ENCODE measurements around the gene LRRN3.

The LRRN3 gene

GRCh38 chr7:111107579-111107978 lies 16.7 kb downstream of the LRRN3 start:
- DNase-seq = no peak

DNA sequence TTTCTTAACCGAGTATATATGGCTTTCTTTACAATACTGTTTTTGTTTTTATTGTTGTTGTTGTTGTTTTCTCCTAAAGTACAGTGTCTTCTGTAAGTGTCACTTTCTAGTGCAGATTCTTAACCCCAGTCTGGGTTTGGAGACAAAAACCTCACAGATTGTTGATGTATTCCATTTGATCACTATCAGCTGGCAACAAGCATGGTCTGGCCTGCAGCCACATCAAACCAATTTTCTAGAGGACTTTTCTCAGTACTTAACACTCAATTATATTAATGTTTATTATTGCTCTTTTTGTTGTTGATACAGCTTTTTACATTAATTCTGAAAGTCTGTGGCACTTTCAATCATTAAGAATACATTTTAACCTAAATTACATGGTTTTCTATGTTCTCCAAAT lies 17.1 kb downstream of the LRRN3 start:
- no peak for DNase-seq

GRCh38 chr7:111108496-111108895 lies 17.6 kb downstream of the LRRN3 start:
- peak in 1 of 5 experiments; percentile 32 for DNase-seq

DNA sequence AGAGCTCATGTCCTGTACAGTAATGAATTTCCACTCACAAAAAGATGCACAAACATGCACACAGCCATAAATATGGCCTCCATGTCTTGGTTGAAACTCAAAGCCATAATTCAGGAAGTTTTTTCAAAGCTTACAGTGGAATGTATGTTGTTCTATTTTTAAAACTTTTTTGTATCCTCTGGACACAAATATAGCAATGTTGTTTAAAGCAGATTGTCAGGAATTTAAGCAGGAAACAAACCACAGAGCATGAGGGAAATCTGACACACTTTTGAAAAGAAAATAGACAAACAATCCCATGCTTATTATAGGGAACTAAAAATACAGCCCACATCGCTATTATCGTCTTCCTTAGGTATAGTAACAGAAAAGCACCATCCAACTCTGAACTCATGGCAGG lies 21.5 kb downstream of the LRRN3 start:
- no peak for DNase-seq

DNA sequence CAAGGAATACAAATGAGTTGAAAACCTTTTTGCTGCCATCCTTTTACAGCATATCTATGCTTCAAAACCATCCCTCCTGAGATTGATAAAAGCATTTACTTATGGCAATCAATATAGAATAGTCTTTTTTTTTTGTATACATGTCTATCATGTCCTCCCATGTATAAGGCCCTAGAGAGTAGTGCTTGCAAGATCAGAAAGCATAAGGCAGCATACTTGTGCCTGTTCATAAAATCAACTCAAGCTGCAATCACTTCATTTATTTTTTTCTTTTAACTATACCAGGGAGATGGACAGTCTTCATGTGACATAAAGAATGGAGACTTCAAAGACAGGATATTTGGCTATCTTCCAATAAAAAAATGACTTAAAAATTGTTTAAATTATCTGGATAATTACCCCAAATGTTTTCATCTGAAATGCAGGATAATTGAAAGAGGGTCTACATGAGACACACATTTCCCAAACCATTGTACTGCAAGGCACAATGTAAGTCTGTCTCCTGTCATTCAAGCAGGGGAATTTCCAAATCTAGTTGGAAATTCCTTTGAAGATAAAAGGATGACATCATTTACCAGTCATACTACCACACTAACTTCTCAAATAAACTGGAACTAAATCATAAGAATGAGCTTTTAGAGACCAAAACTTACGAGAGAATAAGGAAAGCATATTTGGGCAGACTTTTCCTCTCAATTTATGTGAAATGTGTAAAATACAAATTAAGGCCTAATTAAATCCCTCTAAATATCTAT lies 22.5 kb downstream of the LRRN3 start:
- DNase-seq = no peak

DNA sequence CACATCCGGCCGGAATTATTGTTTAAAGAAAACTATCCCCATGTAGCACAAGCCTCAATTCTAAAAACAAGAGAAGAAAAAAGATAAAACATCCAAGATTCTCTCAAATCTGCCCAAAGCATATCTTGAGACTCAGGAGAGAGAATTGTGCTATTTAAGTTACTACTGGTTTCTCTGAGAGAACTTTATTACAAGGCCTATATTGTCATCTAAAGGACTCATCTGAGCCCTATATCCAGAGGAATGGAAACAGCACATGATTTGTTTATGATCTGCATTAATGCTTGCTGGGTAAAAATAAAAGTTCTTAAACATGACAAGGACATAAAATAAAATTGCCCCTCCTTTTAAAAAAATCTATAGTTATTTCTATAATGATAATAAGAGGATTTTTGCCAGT lies 25.0 kb downstream of the LRRN3 start:
- DNase-seq = no peak

GRCh38 chr7:111126987-111127386 lies 36.1 kb downstream of the LRRN3 start:
- peak in 1 of 5 experiments; percentile 1 for DNase-seq

GRCh38 chr7:111129435-111129834 lies 38.5 kb downstream of the LRRN3 start:
- no peak for DNase-seq

DNA sequence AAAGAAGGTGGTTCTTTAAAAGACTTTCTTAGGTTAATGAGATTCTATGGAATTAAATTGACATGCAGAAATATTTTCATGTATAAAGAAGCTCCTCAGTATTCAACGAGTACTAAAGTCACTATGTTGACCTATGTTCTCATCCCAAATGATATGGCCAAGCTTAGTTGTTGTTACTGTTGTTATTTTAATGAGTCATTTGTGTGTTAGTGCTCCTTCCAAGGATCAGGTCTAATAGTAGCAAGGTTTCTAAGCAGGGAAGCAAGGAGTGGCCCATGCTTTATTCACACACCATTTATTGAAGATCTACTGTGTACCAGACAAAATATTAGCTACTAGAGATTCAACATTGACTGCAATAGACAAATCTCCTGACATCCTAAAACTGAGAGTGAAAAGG lies 41.9 kb downstream of the LRRN3 start:
- no peak for DNase-seq

DNA sequence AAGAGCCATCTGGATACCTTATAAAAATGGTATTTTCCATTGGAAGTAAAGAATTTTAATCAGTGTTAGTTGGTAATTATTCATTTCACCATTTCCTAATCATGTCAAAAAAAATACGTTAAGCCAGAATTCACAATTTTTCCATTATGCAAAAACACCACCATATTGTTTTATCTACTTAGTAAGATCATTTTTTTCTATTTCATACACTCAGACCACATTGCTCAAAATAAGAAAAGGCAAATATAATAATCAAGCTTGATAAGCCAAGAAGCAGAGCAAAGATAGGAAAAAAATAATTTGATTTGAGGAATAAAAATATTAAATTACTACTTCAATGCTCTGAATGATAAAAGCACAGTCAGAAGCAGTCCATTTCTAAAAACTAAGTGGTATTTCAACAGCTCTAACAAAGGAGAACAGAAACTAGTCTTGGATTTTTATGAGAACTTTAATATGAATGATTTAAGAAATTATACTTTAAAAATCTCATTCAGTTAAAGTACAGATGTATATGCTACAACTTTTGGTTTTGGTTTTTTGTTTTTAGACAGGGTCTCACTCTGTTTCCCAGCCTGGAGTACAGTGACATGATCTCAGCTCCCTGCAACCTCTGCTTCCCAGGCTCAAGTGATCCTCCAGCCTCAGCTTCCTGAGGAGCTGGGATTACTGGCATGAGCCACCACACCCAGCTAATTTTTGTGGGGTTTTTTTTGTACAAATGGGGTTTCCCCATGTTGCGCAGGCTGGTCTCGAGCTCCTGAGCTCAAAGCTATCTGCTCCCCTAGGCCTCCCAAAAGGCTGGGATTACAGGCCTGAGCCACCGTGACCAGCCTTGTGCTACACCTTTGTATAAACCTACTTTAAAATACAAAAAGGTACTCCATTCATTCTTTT lies 46.6 kb downstream of the LRRN3 start:
- DNase-seq = peak in 3 of 5 experiments; percentile 4 to 67 (median 36)

GRCh38 chr7:111138193-111138569 lies 47.3 kb downstream of the LRRN3 start:
- DNase-seq = peak in 4 of 5 experiments; percentile 27 to 94 (median 46)

DNA sequence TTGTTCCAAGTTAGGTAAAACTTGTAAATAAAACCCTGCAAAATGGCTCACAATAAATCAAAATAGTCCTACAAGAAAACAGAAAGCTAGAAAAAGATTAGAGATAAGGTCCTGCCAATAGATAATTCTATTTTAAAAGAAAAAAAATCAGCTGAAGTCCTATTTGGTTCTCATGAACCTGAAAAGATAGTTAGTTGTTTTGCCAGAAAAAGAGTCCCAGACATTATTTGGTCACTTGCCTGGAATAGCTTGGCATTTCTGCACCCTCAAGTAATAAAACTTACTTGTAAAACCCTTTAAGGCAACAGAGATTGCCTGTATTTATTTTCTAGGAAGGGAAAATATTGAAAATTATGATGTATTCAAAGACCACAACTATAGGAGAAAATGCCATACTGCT lies 47.7 kb downstream of the LRRN3 start:
- no peak for DNase-seq

GRCh38 chr7:111140091-111140865 lies 49.4 kb downstream of the LRRN3 start:
- DNase-seq = no peak

GRCh38 chr7:111145472-111145871 lies 54.5 kb downstream of the LRRN3 start:
- no peak for DNase-seq

- no peak for DNase-seq
Observed at GRCh38 chr7:111146136-111146535, 55.2 kb downstream of the LRRN3 start.

- DNase-seq = no peak
Observed at GRCh38 chr7:111147708-111148533, 57.0 kb downstream of the LRRN3 start.

GRCh38 chr7:111150709-111151108 lies 59.8 kb downstream of the LRRN3 start:
- DNase-seq = no peak

DNA sequence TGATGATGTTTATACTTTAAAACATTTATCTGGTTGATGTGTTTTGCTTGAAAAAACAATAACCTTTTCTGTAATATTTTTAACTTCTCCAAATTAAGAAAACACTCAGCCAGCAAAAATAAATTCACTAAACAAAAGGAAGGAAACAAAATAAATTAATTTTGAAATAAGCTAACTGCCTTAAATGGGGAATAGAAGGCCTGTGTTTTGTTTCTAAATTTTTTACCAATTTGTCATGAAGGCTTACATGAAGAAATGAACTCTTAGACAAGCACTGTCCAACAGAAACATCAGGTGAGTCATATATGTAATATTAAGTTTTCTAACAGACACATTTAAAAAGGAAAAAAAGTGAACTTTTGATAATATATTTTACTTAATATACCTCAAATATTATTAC lies 68.5 kb downstream of the LRRN3 start:
- DNase-seq = no peak

DNA sequence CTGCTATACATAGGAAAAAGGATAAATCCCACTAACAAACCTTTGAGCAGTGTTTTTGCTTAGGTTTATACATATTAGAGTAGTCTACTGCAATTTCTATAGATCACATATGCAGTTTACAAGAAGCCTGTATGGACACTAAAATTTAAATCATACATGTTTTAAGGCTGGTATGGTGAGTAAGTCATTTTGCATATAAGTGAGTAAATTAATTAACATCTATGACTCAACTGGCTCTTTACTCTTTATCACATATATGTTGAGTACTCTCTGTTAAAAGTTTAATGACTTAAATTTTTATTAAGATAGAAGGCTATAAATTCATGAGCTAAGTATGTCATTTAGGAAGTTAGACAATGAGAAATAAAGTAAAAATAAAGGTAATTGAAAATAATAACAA lies 69.4 kb downstream of the LRRN3 start:
- no peak for DNase-seq

- DNase-seq = no peak
Observed at GRCh38 chr7:111162692-111163091, 71.8 kb downstream of the LRRN3 start.

GRCh38 chr7:111164442-111164841 lies 73.5 kb downstream of the LRRN3 start:
- no peak for DNase-seq

DNA sequence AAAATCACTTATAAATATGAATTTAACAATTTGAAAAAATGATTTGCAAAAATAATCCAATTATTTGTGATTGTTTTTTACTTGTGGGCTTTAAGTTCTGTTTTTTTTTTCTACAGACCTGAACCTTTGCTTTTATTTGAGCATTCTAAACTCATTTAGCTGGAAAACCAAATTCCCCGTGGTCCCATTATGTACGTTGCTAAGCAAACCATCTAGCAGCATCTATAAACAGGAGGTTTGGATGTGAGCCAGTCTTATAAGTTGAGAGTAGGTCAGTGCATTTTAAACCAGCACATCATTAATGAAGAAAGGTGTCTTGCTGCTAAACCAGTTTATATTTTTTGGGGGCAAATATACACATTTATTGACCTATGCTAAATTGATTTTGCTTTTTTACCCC lies 77.3 kb downstream of the LRRN3 start:
- DNase-seq = no peak

All from T-helper 2 cell (primary cell).